Testis (tissue), 2 donors: ENCODE measurements around the gene PNPLA5.

Source experiments
- POLR2A ChIP-seq: fragments of 450-650 bp; IDR thresholded peaks from one replicate; pipeline ENCODE4 v1.6.1; 2017; ENCODE audit warnings: antibody characterized with exemption, mild to moderate bottlenecking, moderate library complexity
- TF ChIP-seq, protein P1 (sequence below), 3 experiments: fragments of 450-650 bp in 2 of 3; fragments of 200-600 bp in 1 of 3; sonication (generic) in 1 of 3; IDR thresholded peaks; one replicate each; pipeline ENCODE4 v1.5.1; 2016 to 2019; ENCODE audit warnings: antibody characterized with exemption in 3 of 3, mild to moderate bottlenecking in 2 of 3, moderate library complexity in 1 of 3

DNA sequence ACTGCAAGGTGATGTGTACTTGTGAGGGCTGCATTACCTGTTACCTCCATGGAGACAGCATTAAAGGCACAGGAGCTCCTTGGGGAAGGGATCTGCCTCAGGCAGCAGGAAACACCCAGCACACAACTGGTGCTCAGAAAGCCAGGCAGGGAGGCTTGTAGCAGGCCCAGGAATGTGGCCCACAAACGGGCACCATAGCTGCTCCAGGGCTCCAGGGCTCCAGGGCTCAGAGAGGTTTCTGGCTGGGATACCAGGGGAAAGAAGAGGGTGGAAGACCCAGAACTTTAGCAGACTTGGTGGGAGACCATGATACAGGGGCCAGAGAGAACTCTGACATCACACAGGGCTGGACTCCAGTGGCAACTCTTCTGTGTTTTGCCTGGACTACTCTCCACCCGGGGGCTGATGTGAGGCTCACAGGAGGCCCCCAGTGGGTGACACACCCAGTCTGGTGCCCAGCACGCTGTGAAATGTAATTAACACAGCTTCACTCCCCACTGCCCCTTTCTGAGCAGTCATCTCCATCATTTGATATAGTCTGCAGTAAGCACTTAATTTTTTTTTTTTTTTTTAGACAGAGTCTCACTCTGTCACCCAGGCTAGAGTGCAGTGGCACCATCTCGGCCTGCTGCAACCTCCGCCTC is 14.8 kb downstream of the PNPLA5 start:
- TF ChIP-seq POLR2A, result no peak
- TF ChIP-seq, protein P1, sequence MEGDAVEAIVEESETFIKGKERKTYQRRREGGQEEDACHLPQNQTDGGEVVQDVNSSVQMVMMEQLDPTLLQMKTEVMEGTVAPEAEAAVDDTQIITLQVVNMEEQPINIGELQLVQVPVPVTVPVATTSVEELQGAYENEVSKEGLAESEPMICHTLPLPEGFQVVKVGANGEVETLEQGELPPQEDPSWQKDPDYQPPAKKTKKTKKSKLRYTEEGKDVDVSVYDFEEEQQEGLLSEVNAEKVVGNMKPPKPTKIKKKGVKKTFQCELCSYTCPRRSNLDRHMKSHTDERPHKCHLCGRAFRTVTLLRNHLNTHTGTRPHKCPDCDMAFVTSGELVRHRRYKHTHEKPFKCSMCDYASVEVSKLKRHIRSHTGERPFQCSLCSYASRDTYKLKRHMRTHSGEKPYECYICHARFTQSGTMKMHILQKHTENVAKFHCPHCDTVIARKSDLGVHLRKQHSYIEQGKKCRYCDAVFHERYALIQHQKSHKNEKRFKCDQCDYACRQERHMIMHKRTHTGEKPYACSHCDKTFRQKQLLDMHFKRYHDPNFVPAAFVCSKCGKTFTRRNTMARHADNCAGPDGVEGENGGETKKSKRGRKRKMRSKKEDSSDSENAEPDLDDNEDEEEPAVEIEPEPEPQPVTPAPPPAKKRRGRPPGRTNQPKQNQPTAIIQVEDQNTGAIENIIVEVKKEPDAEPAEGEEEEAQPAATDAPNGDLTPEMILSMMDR (IDR thresholded peaks at IDR 0.05), result no peak
